SH-SY5Y (cell line): ENCODE measurements around the gene CTNNA3.

Experiments used
- GATA2 ChIP-seq: IDR thresholded peaks from 2 replicates; pipeline ENCODE4 v1.6.1; 2011; ENCODE audit warnings: mild to moderate bottlenecking, low read depth, low read length
- GATA3 ChIP-seq: IDR thresholded peaks from 2 replicates; pipeline ENCODE4 v1.6.1; 2011; ENCODE audit warnings: low read depth, mild to moderate bottlenecking, low read length, moderate library complexity

DNA sequence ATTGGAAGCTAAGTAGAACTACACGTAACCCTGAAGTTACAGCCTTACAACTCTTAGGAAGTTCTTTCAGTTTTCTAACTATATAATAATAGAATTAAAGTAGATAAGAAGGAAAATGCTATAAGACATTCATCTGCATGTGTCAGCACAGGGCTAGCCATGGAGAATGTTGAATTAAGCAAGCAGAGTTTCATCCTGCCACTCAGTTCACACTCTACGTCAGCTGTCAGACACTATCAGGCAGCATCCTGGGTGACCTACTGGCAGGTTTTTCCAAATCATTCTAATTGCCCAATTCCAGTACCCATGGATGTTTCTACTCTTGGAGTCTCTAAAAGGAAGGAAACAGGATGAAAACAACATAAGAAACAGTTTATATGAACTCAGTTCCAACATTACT lies 815.2 kb downstream of the CTNNA3 start:
- TF ChIP-seq GATA3 (no peak), GATA2 (no peak)
